UCSD-AML1 (cell line): ENCODE results near the gene SIRPB2.

Experiments
- DNase-seq: peaks from one replicate; lab custom pipeline; 2025; ENCODE audit not compliant: unreplicated experiment; lab: John Stamatoyannopoulos, UW

The SIRPB2 gene

DNA sequence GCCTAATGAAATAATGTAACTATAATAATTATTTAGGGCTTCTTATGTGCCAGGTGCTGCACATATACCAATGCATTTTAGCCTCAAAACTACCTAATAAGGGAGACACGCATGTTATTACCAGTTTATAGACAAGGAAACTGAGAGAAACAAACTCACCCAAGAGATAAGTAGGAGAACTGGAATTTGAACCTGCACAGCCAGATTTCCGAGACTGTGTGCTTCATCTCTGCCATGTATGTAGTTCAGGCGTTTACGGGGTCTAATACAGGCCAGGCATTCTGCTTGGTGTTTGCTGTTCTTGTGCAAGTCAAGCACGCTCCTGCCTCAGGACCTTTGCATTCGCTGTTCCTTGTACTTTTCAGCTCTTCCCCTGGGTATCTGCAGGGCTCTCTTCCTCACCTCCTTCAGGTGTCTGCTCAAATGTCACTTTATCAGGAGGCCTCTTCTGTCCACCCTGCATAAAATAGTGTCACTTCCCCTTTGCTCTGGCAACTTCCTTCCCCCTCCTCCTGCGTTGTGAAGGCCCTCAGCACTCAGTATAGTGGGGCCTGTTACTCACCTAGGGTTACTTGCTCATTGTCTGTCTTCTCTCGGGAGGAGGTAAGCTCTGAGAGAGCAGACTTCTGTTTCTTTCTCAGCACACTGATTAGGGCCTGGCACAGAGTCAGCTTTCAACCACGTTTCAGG is 18.5 kb downstream of the SIRPB2 start:
- DNase-seq: peak; percentile 30

DNA sequence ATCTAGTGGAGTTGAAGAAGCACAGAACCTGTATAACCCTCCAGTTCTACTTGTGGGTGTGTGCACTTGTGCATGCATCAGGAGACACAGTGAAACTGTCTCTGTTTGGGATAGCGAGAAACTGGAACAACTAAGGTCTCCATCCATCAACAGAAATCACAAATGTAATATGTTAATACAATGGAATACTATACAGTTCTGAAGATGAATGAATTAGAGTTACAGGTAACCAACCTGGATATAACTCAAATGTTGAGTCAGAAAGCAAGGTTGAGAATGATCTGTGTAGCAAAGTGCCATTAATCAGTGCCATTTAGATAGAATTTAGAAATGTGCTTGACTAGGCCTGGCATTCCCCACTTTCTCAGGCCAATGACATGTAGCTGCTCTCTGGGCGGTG is 20.0 kb downstream of the SIRPB2 start:
- DNase-seq: no peak

DNA sequence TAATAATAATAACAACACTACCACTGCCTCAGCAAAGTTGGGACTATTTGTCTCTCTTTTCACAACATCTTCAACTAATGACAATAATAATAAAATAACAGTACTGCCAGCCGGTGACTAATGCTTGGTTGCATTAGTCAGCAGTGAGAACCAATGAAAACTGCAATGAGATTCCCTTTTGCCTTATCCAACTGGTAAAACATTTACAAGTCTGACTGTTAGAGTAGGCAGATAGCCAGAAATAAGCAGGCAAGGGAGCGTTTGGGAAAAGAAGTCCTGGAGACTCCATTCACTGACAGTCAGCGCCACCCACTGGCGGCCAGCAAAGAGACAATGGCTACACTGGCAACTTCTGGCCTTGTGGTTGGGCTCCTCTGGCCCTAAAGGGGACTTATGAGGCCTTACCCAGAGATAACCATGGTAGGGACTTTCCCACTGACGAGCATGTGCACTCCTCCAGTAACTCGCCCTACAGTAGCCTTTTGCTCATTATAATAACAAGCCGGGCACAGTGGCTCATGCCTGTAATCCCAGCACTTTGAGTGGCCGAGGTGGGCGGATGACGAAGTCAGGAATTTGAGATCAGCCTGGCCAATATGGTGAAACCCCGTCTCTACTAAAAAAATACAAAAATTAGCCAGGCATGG is 21.2 kb downstream of the SIRPB2 start:
- DNase-seq: peak; percentile 84

DNA sequence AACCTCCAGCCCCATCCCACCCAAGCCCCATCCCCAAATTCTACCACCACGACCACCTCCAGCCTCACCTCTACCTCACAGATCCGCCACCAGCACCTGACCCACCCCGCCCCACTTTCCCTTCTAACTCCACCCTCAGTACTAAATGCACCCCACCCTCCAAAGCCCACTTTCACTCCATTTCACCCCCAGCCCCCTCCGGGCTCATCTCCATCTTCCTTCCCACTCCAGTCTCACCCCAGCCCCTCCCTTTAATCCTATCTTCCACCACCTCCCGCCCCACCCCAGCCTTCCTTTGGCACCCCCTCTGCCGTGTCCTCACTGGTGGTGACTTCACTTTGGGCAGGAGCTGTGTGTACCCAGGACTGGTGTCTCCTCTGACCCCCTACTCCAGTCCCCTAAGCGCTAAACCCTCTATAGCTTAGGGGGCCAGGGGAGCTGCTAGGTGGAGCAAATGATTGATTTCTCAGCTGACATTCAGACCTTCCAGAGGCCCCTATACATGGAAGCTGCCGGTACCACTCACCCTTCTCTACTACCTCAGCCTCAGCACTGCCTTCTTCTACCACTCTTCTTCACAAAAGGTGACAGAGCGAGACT is 21.8 kb downstream of the SIRPB2 start:
- no peak for DNase-seq

DNA sequence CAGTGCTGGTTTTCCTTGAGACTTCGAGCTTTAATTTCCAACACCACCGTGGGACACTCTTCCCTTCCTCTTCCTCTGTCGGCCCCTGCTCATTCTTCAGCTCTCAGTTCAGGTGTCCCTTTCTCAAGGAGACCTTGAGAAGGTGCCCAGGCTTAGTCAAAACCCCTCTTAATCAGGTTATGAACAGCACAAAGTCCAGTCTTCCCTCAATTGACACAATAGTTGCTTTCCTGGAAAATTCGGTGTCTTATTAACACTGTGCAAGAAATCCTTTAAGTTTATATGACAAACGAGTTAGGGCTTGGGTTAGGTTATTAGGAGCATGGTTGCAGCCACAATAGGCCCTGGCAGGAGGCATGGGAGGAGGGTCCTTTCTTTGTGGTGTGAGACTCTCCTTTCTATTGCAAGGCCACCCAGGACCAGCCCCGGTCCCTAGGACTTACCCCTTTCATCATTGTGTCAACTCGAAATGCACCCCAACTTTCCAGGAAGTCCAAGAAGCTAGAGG is 23.0 kb downstream of the SIRPB2 start:
- no peak for DNase-seq

DNA sequence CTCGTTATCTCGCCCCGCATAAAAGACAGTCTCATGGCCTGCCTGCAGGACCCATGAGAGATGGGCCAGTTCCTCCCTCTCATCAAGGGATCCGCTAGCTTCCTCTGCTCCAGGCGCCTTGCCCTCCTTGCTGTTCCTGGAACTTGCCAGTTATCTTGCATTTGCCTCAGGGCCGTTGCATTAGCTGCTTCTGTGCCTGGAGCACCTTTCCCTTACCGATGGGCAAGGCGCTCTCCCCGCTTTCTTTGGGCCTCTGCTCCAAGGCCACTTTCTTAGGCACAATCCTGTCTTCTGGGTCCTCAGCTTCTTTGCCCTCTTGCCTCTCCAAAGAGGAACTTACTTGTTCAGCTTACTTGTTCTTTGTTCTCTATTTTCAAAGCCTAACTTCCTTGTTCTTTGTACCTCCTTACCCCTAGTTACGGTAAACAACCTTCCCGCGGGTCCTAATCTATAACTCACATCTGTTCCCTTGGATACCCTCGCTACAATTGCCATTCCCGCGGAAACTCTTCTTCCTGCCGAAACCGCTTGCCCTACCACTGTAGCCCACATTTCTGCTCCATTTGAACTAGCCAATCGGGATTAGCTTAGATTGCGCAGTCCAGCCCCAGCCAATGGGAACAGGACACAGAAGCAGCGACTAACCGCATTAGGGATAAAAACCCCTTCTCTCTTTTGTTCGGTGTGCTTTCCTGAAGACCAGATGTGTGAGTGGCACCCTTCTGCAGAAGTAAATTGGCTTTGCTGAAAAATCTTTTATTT is 23.7 kb downstream of the SIRPB2 start:
- peak; percentile 82 for DNase-seq

DNA sequence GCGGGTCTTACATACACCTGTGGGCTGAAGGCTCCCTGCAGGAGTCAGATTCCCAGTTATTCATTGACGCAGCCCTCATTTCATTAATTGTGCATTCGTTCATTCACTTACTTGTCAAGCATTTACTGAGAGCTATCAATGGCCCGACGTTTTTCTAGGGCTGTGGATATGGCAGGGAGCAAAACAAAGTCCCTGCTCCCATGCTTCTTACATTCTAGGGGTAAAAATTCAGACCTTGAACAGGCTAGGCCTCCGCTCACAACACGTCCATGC is 24.2 kb downstream of the SIRPB2 start:
- DNase-seq: no peak

DNA sequence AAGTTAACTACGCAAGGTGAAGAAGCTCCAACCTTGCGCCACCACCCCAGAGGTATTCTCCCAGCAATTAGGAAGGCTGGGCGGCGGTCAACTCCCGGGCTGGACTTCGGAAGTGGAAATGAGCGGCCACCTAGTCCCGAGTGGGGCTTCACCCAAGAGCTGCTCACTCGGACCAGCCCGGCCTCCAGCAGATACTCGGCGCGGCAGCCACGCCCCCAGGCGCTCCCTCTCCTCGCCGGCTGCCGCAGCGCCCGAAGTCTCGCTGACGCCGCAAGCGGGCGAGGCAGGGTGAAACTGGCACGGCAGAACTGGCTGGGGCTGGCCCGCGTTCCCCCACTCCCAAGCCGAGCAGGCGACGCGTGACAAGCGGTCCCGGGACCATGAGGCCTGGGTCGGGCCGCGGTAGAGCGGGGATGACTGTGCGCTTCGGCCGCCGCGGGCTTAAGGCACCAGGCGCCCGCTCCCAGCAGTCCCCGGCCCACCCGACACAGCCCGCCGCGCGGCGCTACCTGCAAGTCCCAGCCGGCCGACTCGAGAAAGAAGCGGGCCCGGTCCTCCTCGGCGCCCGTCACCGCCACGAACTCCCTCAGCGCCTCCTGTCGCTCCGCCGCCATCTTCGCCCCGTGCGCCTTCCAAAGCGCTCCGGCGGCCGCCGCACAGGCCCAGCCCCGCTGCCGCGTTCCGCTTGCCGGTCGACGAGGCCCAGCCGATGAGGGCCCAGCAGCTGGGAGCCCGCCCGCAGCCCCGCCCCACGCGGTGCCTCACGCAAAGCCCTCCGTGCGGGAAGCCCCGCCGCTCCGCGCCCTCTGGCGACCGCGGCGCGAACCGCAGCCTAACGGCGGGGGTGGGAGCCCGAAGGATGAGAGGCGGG is 24.8 kb downstream of the SIRPB2 start, which contains the start of gene NSFL1C:
TSS of gene NSFL1C (minus strand) at position 639 of the 871 bp plus-strand sequence. CDS start at position 614, 25 bp downstream.
- peak; percentile 96 for DNase-seq

DNA sequence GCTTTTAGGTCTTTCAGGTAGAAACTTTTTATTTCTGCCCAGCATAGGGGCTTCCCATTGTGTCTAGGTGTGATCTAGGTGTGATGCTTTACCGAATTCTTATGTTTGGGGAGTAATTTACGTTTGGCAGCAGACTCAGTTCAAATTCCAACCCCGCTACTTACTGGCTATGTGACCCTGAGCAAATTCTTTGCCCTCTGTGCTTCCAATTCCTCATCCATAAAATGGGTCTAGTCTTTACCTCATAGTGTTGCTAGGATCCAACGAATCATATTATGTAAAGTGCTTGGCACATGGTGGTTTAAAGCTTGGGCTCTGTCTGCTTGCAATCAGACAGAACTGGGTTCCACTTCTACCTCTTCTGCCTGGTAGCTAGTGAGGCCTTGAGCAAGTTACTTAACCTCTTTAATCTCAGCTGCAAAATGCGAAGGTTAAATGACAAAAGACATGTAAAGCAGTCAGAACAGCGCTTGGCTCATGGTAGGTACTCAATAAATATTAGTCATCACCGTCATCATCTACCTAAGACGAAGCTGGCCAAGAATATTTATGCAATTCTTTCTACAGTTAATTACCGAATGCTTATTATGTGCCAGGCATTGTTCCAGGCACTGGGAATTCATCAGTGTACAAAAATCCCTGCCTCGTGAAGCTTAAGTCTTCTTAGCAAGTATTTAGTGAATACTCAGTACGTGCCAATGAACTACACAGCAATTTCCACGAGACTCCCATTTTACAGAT is 25.6 kb downstream of the SIRPB2 start:
- no peak for DNase-seq

DNA sequence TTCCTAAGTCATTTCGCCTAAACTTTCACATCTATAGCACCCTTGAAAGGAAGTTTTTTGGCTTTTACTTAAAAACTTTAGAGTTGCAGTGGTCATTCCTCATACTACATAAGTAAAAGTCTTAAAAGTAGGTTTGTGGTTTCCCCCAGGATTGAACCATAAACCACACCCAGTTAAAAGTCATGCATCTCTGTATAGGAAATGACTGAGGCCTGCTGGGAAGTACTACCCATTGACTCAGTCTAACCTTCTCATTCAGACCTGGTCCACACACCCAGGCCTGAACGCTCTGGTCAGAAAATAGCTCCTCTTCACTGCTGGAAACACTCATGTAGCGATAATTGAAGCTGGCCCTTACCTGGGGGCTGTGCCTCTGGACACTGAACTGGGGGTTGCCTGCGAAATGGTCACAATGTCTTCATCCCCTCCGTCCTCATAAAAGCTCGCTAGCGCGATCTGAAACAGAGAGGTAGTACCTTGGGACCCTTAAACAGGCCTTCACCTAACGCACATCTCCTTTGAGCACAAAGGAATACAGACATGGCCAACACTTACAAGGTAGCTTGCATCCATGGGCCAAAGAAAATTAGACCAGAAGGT is 27.1 kb downstream of the SIRPB2 start:
- DNase-seq: no peak

DNA sequence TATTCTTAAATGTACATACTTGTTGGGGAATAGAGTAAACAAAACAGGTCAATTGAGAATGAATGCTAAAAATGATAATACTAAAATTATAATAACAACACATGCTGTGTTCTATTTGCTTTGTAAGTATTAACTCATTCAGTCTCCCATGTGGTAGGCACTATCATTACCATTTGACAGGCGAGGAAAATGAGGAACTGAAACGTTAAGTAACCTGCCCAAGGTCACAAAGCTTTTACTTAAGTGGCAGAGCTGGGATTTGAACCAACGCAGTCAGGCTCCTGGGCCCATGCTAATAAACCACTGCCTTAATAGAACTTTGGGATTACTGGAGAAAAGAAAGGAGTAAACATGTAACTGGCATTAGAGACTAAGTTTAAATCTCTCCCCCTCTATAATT is 28.4 kb downstream of the SIRPB2 start:
- no peak for DNase-seq

DNA sequence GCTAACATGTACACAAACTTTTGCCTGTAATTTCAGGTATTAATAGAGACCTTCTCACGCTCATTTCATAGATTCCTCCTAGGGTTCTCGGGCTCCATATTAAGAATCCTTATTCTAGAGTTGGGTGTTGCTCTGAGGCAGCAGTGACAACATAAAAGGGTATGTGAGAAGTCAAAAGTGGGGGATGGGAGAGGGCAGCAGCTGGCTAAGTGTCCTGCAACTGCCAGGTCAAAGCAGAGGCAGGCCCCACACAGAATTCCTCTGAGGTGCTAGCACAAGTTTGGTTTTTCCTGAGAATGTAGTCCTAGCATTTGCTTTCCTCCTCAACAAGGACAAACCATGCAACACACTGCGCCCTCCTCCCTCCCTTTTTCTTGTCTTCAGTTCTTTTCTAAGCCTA is 29.2 kb downstream of the SIRPB2 start:
- no peak for DNase-seq

DNA sequence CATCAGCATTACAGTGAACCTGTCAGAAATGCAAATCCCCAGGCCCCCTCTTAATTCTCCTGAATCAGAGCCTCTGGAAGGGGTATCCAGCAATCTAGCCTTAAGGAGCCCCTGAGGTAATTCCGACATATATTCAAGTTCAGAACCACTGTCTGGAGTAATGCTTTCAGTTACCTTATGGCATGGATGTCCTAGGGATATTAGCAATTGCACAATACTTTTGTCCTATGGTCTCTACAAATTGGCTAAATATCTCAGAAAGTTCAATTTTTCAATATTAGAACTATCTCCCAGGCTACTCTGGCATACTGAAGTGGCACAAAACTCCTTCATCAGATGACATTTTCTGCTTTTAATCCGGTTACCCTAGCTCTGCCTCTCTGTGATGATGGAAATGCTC is 30.9 kb downstream of the SIRPB2 start:
- no peak for DNase-seq

DNA sequence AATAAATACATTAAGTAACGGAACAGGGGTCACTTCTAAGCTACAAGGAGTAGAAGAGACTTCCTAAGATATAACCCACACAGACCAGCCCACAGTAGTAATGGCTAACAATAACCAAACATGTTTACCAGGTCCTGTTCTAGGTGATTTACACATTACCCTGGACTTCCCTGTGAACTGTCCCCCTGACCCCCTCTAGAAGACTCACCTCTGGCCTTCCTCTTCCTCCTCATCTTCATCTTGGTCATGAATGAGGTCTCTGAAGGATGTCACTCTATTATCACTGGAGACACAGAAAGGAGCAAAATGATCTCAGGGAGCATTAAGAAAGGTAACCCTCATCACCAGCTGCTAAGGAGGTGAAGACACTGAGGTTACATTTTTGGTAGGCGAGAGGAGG is 33.2 kb downstream of the SIRPB2 start:
- no peak for DNase-seq

DNA sequence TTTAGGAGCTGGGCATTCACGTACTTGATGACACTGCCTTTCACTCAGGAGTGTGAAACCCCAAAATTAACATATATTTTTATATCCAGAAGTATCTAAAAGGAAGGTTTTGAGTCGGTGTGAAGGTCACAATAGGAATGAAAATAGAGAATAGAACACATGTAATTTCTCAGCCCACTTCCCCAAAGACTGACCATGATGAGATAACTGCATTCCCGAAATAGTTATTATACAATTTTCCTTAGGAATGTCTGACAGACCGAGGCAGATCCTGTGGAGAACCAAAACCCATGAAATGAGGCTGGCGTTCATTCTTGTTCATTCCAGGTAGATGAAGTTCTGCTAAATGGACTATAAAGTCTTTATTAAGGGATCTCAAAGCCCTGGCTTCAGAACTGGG is 34.9 kb downstream of the SIRPB2 start:
- DNase-seq: no peak

DNA sequence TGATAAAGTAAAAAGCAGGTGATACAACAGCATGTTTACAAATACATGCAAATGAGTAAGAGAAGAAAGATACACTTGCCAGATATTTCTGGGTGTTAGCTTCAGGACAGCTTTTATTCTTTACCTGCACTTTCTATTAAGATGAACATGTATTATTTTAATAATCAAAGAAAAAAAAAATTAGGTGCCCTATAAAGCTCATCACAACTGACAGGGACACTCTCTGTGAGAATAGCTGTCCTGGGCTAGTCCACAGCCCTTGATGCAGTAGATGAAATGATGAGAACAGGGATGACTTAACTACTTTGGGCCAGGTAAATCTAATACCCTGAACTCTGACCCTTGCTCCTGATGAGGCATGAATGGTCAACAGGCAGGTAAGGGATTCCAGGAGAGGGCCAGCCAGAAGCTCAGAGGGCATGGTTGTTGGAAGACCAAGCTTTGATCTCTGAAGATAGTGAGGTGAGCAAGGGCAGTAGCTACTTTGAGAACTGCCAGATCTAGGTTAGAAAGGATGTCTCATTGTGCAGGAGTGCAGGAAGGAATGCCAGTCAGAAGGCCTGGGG is 40.2 kb downstream of the SIRPB2 start:
- no peak for DNase-seq

DNA sequence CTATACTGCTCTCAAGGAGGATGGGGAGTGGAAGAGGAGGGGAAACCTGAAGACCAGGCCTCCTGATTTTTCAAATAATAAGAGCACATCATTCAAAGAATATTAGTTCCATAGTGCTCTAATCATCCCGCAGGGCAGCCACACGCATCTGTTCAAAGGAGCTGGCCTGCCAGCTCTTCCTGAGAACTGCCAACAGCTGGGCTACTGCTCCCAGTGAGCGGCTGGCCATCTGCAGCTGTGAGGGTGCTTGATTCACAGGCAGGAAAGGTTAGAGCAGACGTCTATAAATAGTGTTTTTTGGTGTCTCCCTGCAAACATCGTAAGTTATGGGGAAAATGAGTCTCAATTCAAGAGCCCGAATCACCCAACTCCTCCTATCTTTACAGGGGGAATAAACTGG is 41.9 kb downstream of the SIRPB2 start:
- DNase-seq: no peak

DNA sequence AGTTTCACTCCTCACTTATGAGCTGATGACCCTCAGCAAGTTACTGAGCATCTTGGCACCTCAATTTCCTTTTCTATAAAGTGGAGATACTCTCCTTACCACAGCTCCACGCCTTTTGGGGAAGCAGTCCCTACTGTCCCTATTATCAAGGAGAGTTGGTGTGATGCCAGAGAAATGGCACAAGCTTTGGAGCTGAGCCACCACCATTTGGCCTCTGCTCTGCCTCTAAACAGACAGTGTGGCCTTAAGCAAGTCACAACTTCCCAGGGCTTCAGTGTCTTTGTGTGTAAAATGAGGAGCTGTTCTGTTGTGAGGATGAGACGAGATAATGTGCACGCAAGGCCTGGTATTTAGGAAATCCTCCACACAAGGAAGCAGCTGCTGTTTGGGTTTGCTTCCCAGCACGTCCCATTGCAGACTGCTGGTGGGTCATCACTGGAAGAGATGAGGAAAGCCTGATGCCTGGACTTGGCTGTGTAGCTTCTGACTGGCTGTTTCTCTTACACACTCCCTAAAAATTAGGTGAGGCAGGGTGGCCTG is 43.1 kb downstream of the SIRPB2 start:
- DNase-seq: no peak

DNA sequence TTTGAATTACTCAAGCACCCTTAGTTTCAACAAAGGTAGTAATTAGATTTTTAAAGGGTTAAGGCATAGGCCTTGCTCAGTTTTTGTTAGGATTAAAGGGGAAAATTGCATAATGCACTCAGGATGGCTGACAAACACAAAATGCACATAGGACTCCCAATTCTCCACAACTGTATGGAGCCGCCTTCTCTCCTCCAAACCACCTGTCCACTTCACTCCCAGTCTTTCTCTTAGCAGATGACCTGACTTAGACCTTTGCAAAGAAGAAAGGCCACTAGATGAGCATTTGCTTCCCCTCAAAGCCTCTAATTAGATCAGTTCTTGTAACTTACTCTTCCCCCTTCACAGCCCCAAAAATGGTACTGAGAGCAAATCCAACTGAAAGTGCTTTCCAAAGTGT is 44.7 kb downstream of the SIRPB2 start:
- DNase-seq: no peak
